Neutrophil (primary cell): ENCODE measurements around the gene SPHK2.

ENCODE experiments used
- H3K27ac ChIP-seq: fragments of 200-600 bp; sonication (generic); 2 replicates; pipeline ENCODE4 v1.5.1; 2016; ENCODE audit warnings: mild to moderate bottlenecking, moderate library complexity
- H3K27me3 ChIP-seq: fragments of 200-600 bp; sonication (generic); 2 replicates; pipeline ENCODE4 v1.6.0; 2016; ENCODE audit warnings: mild to moderate bottlenecking
- H3K36me3 ChIP-seq: fragments of 200-600 bp; sonication (generic); 2 replicates; pipeline ENCODE4 v1.5.1; 2017
- H3K4me1 ChIP-seq, 2 experiments: fragments of 200-600 bp in 1 of 2; sonication (generic) in 1 of 2; 1 replicate in 1 of 2; 2 replicates in 1 of 2; pipeline versions ENCODE4 v1.5.1 to v1.6.1; 2013 to 2016; ENCODE audit warnings: low read depth in 1 of 2, low read length in 1 of 2, mild to moderate bottlenecking in 1 of 2, moderate library complexity in 1 of 2; ENCODE audit not compliant: control insufficient read depth in 1 of 2, insufficient read depth in 1 of 2
- H3K4me3 ChIP-seq, 2 experiments: fragments of 200-600 bp in 1 of 2; sonication (generic) in 1 of 2; 1 replicate in 1 of 2; 2 replicates in 1 of 2; pipeline ENCODE4 v1.5.1; 2013 to 2016; ENCODE audit warnings: low read depth in 1 of 2, low read length in 1 of 2, mild to moderate bottlenecking in 1 of 2, moderate library complexity in 1 of 2
- H3K9me3 ChIP-seq: fragments of 200-600 bp; sonication (generic); 2 replicates; pipeline ENCODE4 v1.5.1; 2016
- CTCF ChIP-seq: fragments of 200-600 bp; sonication (generic); IDR thresholded peaks from 2 replicates; pipeline ENCODE4 v1.5.1; 2016; ENCODE audit warnings: antibody characterized with exemption

Gene SPHK2

GRCh38 chr19:48635966-48636858 is 16.9 kb downstream of the SPHK2 start:
- H3K4me3 ChIP-seq, result peak overlapping the region; percentile 87 to 90
- peaks cover 56 to 66% of the 10 kb centered on the region in 2 experiments for H3K4me1 ChIP-seq
- H3K9me3 ChIP-seq, result no peaks in the 10 kb centered on the region
- H3K27me3 ChIP-seq, result no peaks in the 10 kb centered on the region
- peak overlapping the region; percentile 96 for H3K27ac ChIP-seq
- peaks cover 22% of the 10 kb centered on the region for H3K36me3 ChIP-seq
- no peak for TF ChIP-seq CTCF

- peaks cover 53 to 64% of the 10 kb centered on the region in 2 experiments for H3K4me1 ChIP-seq
- H3K36me3 ChIP-seq, result peaks cover 15% of the 10 kb centered on the region
- H3K4me3 ChIP-seq, result peak within 1 kb of the TSS; percentile 87 to 90
- peak within 1 kb of the TSS; percentile 96 for H3K27ac ChIP-seq
- H3K9me3 ChIP-seq, result no peaks in the 10 kb centered on the region
- no peaks in the 10 kb centered on the region for H3K27me3 ChIP-seq
- no peak for TF ChIP-seq CTCF
These were observed 17.6 kb downstream of the SPHK2 start, which contains the start of gene DBP for GRCh38 chr19:48636859-48637448. TSS of gene DBP (minus strand) at chr19:48637379. CDS start at chr19:48636994, 385 bp downstream.

GRCh38 chr19:48637449-48637947 is 18.2 kb downstream of the SPHK2 start:
- Histone ChIP-seq H3K27me3 (no peaks in the 10 kb centered on the region), H3K4me1 (peaks cover 53 to 64% of the 10 kb centered on the region in 2 experiments), H3K9me3 (no peaks in the 10 kb centered on the region), H3K4me3 (peak overlapping the region; percentile 87 to 90), H3K27ac (peak overlapping the region; percentile 96), H3K36me3 (peaks cover 10% of the 10 kb centered on the region)
- peak; percentile 22 for TF ChIP-seq CTCF

- Histone ChIP-seq H3K4me1 (peaks cover 53 to 58% of the 10 kb centered on the region in 2 experiments), H3K4me3 (peak overlapping the region; percentile 87 to 90), H3K36me3 (peaks cover 3% of the 10 kb centered on the region), H3K9me3 (no peaks in the 10 kb centered on the region), H3K27me3 (no peaks in the 10 kb centered on the region), H3K27ac (peak overlapping the region; percentile 96)
- no peak for TF ChIP-seq CTCF
These were observed 18.9 kb downstream of the SPHK2 start for GRCh38 chr19:48637948-48638830.

GRCh38 chr19:48638831-48639381 is 19.6 kb downstream of the SPHK2 start:
- Histone ChIP-seq H3K9me3 (no peaks in the 10 kb centered on the region), H3K27ac (peak overlapping the region; percentile 96), H3K36me3 (no peaks in the 10 kb centered on the region), H3K4me1 (peaks cover 48 to 51% of the 10 kb centered on the region in 2 experiments), H3K27me3 (no peaks in the 10 kb centered on the region), H3K4me3 (peak overlapping the region; percentile 87 to 90)
- no peak for TF ChIP-seq CTCF
